ENCODE measurements around the gene TM9SF1.

DNA sequence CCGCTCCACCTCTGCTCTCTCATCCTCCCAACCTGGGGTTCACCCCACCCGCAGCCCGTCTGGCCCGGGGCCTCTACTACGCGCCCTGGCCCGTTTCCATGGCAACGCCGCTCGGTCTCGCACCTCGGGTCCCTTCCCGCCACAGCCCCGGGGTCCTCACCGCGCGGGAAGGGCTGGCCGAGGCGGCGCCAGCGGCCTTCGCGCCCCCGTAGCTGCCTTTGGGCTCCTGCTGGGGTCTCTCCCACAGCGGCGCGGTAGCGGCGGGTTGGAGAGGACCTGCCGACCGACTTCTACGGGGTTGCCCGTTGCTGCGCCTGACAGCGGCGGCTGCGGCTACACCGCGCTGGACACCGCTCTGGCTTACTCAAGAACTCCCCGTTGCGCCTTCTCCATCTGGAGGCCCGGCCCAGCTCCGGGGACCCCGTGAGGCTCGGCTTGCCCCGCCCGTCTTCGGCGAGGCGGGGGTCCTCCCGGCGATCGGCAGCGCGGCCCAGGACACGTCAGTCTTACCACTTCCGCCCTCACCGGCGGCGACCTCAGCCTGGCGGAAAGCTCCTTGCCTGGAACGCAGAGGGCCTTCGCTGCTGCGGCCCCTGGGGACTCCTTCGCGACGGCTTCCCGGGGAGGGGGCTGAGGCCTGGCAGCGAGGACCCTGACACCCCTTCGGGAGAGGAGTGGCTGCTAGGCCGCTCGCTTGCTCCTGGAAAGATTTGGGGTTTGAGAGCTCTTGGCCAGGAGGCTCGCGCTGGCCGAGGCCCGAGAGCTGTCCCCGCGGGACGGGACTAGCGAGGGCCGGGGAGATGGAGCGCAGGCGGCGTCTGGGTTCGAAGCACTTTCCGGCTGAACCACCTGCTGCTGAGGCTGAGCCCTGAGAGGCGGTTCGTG is at the start of gene TM9SF1:
- TF ChIP-seq, protein P1, sequence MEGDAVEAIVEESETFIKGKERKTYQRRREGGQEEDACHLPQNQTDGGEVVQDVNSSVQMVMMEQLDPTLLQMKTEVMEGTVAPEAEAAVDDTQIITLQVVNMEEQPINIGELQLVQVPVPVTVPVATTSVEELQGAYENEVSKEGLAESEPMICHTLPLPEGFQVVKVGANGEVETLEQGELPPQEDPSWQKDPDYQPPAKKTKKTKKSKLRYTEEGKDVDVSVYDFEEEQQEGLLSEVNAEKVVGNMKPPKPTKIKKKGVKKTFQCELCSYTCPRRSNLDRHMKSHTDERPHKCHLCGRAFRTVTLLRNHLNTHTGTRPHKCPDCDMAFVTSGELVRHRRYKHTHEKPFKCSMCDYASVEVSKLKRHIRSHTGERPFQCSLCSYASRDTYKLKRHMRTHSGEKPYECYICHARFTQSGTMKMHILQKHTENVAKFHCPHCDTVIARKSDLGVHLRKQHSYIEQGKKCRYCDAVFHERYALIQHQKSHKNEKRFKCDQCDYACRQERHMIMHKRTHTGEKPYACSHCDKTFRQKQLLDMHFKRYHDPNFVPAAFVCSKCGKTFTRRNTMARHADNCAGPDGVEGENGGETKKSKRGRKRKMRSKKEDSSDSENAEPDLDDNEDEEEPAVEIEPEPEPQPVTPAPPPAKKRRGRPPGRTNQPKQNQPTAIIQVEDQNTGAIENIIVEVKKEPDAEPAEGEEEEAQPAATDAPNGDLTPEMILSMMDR (IDR thresholded peaks at IDR 0.05 in 2 of 3, conservative IDR thresholded peaks at IDR 0.05 in 1 of 3; ENCODE audit: insufficient read depth in 2 of 3, low read depth in 1 of 3, low read length in 3 of 3), result no peak; a peak in 1 of 6 replicates
- TF ChIP-seq ZNF707 (CRISPR knock-in tag; conservative IDR thresholded peaks at IDR 0.05), result no peak
- peak; percentile 93 for TF ChIP-seq CREM (IDR thresholded peaks at IDR 0.05; ENCODE audit: low read depth)
- TF ChIP-seq RFX5 (IDR thresholded peaks at IDR 0.05; ENCODE audit: low read depth, low read length), result no peak
- no peak for TF ChIP-seq ZSCAN29 (IDR thresholded peaks at IDR 0.05)
- TF ChIP-seq, protein P2, sequence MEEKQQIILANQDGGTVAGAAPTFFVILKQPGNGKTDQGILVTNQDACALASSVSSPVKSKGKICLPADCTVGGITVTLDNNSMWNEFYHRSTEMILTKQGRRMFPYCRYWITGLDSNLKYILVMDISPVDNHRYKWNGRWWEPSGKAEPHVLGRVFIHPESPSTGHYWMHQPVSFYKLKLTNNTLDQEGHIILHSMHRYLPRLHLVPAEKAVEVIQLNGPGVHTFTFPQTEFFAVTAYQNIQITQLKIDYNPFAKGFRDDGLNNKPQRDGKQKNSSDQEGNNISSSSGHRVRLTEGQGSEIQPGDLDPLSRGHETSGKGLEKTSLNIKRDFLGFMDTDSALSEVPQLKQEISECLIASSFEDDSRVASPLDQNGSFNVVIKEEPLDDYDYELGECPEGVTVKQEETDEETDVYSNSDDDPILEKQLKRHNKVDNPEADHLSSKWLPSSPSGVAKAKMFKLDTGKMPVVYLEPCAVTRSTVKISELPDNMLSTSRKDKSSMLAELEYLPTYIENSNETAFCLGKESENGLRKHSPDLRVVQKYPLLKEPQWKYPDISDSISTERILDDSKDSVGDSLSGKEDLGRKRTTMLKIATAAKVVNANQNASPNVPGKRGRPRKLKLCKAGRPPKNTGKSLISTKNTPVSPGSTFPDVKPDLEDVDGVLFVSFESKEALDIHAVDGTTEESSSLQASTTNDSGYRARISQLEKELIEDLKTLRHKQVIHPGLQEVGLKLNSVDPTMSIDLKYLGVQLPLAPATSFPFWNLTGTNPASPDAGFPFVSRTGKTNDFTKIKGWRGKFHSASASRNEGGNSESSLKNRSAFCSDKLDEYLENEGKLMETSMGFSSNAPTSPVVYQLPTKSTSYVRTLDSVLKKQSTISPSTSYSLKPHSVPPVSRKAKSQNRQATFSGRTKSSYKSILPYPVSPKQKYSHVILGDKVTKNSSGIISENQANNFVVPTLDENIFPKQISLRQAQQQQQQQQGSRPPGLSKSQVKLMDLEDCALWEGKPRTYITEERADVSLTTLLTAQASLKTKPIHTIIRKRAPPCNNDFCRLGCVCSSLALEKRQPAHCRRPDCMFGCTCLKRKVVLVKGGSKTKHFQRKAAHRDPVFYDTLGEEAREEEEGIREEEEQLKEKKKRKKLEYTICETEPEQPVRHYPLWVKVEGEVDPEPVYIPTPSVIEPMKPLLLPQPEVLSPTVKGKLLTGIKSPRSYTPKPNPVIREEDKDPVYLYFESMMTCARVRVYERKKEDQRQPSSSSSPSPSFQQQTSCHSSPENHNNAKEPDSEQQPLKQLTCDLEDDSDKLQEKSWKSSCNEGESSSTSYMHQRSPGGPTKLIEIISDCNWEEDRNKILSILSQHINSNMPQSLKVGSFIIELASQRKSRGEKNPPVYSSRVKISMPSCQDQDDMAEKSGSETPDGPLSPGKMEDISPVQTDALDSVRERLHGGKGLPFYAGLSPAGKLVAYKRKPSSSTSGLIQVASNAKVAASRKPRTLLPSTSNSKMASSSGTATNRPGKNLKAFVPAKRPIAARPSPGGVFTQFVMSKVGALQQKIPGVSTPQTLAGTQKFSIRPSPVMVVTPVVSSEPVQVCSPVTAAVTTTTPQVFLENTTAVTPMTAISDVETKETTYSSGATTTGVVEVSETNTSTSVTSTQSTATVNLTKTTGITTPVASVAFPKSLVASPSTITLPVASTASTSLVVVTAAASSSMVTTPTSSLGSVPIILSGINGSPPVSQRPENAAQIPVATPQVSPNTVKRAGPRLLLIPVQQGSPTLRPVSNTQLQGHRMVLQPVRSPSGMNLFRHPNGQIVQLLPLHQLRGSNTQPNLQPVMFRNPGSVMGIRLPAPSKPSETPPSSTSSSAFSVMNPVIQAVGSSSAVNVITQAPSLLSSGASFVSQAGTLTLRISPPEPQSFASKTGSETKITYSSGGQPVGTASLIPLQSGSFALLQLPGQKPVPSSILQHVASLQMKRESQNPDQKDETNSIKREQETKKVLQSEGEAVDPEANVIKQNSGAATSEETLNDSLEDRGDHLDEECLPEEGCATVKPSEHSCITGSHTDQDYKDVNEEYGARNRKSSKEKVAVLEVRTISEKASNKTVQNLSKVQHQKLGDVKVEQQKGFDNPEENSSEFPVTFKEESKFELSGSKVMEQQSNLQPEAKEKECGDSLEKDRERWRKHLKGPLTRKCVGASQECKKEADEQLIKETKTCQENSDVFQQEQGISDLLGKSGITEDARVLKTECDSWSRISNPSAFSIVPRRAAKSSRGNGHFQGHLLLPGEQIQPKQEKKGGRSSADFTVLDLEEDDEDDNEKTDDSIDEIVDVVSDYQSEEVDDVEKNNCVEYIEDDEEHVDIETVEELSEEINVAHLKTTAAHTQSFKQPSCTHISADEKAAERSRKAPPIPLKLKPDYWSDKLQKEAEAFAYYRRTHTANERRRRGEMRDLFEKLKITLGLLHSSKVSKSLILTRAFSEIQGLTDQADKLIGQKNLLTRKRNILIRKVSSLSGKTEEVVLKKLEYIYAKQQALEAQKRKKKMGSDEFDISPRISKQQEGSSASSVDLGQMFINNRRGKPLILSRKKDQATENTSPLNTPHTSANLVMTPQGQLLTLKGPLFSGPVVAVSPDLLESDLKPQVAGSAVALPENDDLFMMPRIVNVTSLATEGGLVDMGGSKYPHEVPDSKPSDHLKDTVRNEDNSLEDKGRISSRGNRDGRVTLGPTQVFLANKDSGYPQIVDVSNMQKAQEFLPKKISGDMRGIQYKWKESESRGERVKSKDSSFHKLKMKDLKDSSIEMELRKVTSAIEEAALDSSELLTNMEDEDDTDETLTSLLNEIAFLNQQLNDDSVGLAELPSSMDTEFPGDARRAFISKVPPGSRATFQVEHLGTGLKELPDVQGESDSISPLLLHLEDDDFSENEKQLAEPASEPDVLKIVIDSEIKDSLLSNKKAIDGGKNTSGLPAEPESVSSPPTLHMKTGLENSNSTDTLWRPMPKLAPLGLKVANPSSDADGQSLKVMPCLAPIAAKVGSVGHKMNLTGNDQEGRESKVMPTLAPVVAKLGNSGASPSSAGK (IDR thresholded peaks at IDR 0.05), result peak; percentile 98
- no peak for TF ChIP-seq HDAC8 (tag; IDR thresholded peaks at IDR 0.05)
- TF ChIP-seq EHMT2 (IDR thresholded peaks at IDR 0.05), result no peak
- no peak for TF ChIP-seq CEBPB (tag; IDR thresholded peaks at IDR 0.05)
- TF ChIP-seq MAFK (IDR thresholded peaks at IDR 0.05; ENCODE audit: low read length), result no peak
- peak; percentile 100 for TF ChIP-seq ELF1 (tag; IDR thresholded peaks at IDR 0.05)
- TF ChIP-seq CBX5 (IDR thresholded peaks at IDR 0.05; ENCODE audit: borderline replicate concordance, low read depth), result no peak
- TF ChIP-seq ZNF224 (CRISPR knock-in tag; IDR thresholded peaks at IDR 0.05), result no peak
